ENCODE results near the gene SPTB. TPM values are rescaled to one million over a fixed set of nuclear protein-coding genes. Genes with fewer than 3 reads are reported as not detected.

The SPTB gene
- total RNA-seq, 1 donor from 2014 or later = 8.9 TPM

- Mint-ChIP-seq H3K27ac (peak overlapping the region; percentile 39), H3K9me3 (no peaks in the 10 kb centered on the region), H3K4me3 (no peak overlapping the region), H3K36me3 (peaks cover 31% of the 10 kb centered on the region), H3K27me3 (ENCODE audit: low read depth) (no peaks in the 10 kb centered on the region), H3K4me1 (peaks cover 1% of the 10 kb centered on the region)
- no peak for TF ChIP-seq CTCF (IDR thresholded peaks at IDR 0.05; ENCODE audit: unreplicated experiment)
- no peak for DNase-seq (ENCODE audit: low spot score in 2 of 2, unreplicated experiment in 2 of 2)
Measured at GRCh38 chr14:64736271-64737169, 143.2 kb downstream of the SPTB start.

GRCh38 chr14:64734990-64735389, 144.7 kb downstream of the SPTB start:
- Mint-ChIP-seq H3K27me3 (ENCODE audit: low read depth) (no peaks in the 10 kb centered on the region), H3K4me1 (peaks cover 1% of the 10 kb centered on the region), H3K9me3 (no peaks in the 10 kb centered on the region), H3K36me3 (peaks cover 32% of the 10 kb centered on the region), H3K4me3 (no peak overlapping the region), H3K27ac (peak overlapping the region; percentile 5)
- no peak for TF ChIP-seq CTCF (IDR thresholded peaks at IDR 0.05; ENCODE audit: unreplicated experiment)
- DNase-seq (ENCODE audit: low spot score in 2 of 2, unreplicated experiment in 2 of 2) = no peak

- H3K9me3 Mint-ChIP-seq = no peaks in the 10 kb centered on the region
- no peak for TF ChIP-seq CTCF (IDR thresholded peaks at IDR 0.05; ENCODE audit: unreplicated experiment)
- DNase-seq (ENCODE audit: low spot score in 2 of 2, unreplicated experiment in 2 of 2) = no peak
- H3K4me3 Mint-ChIP-seq = no peak overlapping the region
- H3K36me3 Mint-ChIP-seq = peaks cover 30% of the 10 kb centered on the region
- no peaks in the 10 kb centered on the region for H3K27me3 Mint-ChIP-seq (ENCODE audit: low read depth)
- H3K4me1 Mint-ChIP-seq = peaks cover 1% of the 10 kb centered on the region
- H3K27ac Mint-ChIP-seq = peak overlapping the region; percentile 17
Measured at GRCh38 chr14:64733899-64734298, 145.8 kb downstream of the SPTB start.

GRCh38 chr14:64733321-64733720, 146.4 kb downstream of the SPTB start:
- H3K4me1 Mint-ChIP-seq = peaks cover 1% of the 10 kb centered on the region
- DNase-seq (ENCODE audit: low spot score in 2 of 2, unreplicated experiment in 2 of 2) = no peak
- no peak overlapping the region for H3K4me3 Mint-ChIP-seq
- peaks cover 30% of the 10 kb centered on the region for H3K36me3 Mint-ChIP-seq
- no peaks in the 10 kb centered on the region for H3K9me3 Mint-ChIP-seq
- no peaks in the 10 kb centered on the region for H3K27me3 Mint-ChIP-seq (ENCODE audit: low read depth)
- TF ChIP-seq CTCF (IDR thresholded peaks at IDR 0.05; ENCODE audit: unreplicated experiment) = no peak
- no peak overlapping the region for H3K27ac Mint-ChIP-seq

GRCh38 chr14:64732536-64733120, 147.1 kb downstream of the SPTB start:
- H3K36me3 Mint-ChIP-seq = peaks cover 30% of the 10 kb centered on the region
- TF ChIP-seq CTCF (IDR thresholded peaks at IDR 0.05; ENCODE audit: unreplicated experiment) = no peak
- H3K27ac Mint-ChIP-seq = no peak overlapping the region
- no peaks in the 10 kb centered on the region for H3K9me3 Mint-ChIP-seq
- DNase-seq (ENCODE audit: low spot score in 2 of 2, unreplicated experiment in 2 of 2) = no peak
- no peaks in the 10 kb centered on the region for H3K27me3 Mint-ChIP-seq (ENCODE audit: low read depth)
- H3K4me3 Mint-ChIP-seq = no peak overlapping the region
- H3K4me1 Mint-ChIP-seq = peaks cover 1% of the 10 kb centered on the region
